HepG2 (cell line): Measurements from ENCODE around the gene TEF. TPM values are rescaled to one million over a fixed set of nuclear protein-coding genes. Genes with fewer than 3 reads are reported as not detected.

ENCODE experiments used
- ATAC-seq: fragments of 200-7000 bp; cut with Tn5 transposase; 3 replicates; pipeline ENCODE4 v1.9.1; 2020; ENCODE audit warnings: mild to moderate bottlenecking, moderate library complexity
- BruUV-seq: library from RNA; stranded (reverse); fragments of 400-500 nt; replicated peaks from 2 replicates; lab custom pipeline; 2021; lab: Mats Ljungman, UMichigan
- CTCF ChIA-PET: fragments of 300-600 bp; formaldehyde crosslinking; extraction: SDS; loops from one replicate; lab custom pipeline; 2021; ENCODE audit warnings: low total read pairs, inconsistent platforms, low intra/inter-chr PET ratio; lab: Yijun Ruan, JAX
- POLR2A ChIA-PET: fragments of 350-600 bp; sonication (Branson Sonifier 250); formaldehyde crosslinking; loops from one replicate; lab custom pipeline; 2020; ENCODE audit warnings: antibody characterized with exemption, inconsistent platforms; lab: Yijun Ruan, JAX
- DNase-seq: peaks from one replicate; pipeline ENCODE4 v3.0.0-alpha.2; 2015; ENCODE audit warnings: low spot score
- FAIRE-seq: peaks from 3 replicates; lab custom pipeline; 2011; peaks lifted over from hg19 to GRCh38; lab: Jason Lieb, UNC
- H2AFZ ChIP-seq: one replicate; pipeline ENCODE4 v1.6.1; 2011; ENCODE audit warnings: low read length, inconsistent platforms
- H3K27ac ChIP-seq: fragments of 300-600 bp; 3 replicates; pipeline ENCODE4 v1.8.0; 2011; ENCODE audit warnings: mixed run types, mild to moderate bottlenecking, mixed read lengths, low read length, inconsistent platforms; ENCODE audit not compliant: insufficient read depth; ENCODE audit errors: extremely low read length
- H3K27me3 ChIP-seq, 2 experiments: fragments of 200-600 bp in 1 of 2; 2 replicates in 1 of 2; 3 replicates in 1 of 2; pipeline versions ENCODE4 v1.6.0 to v1.8.0; 2011; ENCODE audit warnings: low read length in 2 of 2, mild to moderate bottlenecking in 2 of 2, moderate library complexity in 2 of 2, inconsistent platforms in 1 of 2; ENCODE audit not compliant: insufficient read depth in 2 of 2, control insufficient read depth in 1 of 2
- H3K36me3 ChIP-seq, 2 experiments: fragments of 200-600 bp in 1 of 2; replicated peaks in 1 of 2; 2 replicates in 1 of 2; 3 replicates in 1 of 2; pipeline versions ENCODE4 v1.5.1 to v1.8.0; 2011; ENCODE audit warnings: low read length in 2 of 2, inconsistent platforms in 1 of 2; ENCODE audit not compliant: insufficient read depth in 2 of 2, control insufficient read depth in 1 of 2
- H3K4me1 ChIP-seq: 2 replicates; pipeline ENCODE4 v1.5.1; 2012; ENCODE audit warnings: low read length, inconsistent platforms; ENCODE audit not compliant: insufficient read depth
- H3K4me2 ChIP-seq: 2 replicates; pipeline ENCODE4 v1.6.0; 2011; ENCODE audit warnings: low read depth, low read length, inconsistent platforms
- H3K4me3 ChIP-seq, 3 experiments: fragments of 200-600 bp in 1 of 3; sonication (generic), shearing (Covaris generic) in 1 of 3; replicated peaks in 1 of 3; 2 replicates each; pipeline ENCODE4 v1.5.1; 2011 to 2016; ENCODE audit warnings: low read length in 3 of 3, inconsistent platforms in 2 of 3, low read depth in 2 of 3, mild to moderate bottlenecking in 2 of 3, control low read depth in 1 of 3, mixed read lengths in 1 of 3; ENCODE audit not compliant: insufficient read depth in 1 of 3
- H3K79me2 ChIP-seq: one replicate; pipeline ENCODE4 v1.6.1; 2011; ENCODE audit warnings: low read length, inconsistent platforms; ENCODE audit not compliant: insufficient read depth
- H3K9ac ChIP-seq: 2 replicates; pipeline ENCODE4 v1.6.0; 2011; ENCODE audit warnings: mild to moderate bottlenecking, low read depth, low read length, inconsistent platforms; ENCODE audit not compliant: insufficient read depth
- H3K9me3 ChIP-seq: 2 replicates; pipeline ENCODE4 v1.5.1; 2012; ENCODE audit warnings: mild to moderate bottlenecking, low read length
- H4K20me1 ChIP-seq: 2 replicates; pipeline ENCODE4 v1.6.0; 2011; ENCODE audit warnings: inconsistent platforms, mild to moderate bottlenecking, low read length, moderate library complexity; ENCODE audit not compliant: insufficient read depth
- ATAD3A ChIP-seq: sonication (generic); formaldehyde crosslinking; IDR thresholded peaks from 2 replicates; pipeline ENCODE4 v1.4.0; 2020; ENCODE audit warnings: missing genetic modification reagents
- DMAP1 ChIP-seq: IDR thresholded peaks from 2 replicates; pipeline ENCODE4 v1.6.1; 2016
- GATAD2A ChIP-seq: IDR thresholded peaks from 2 replicates; pipeline ENCODE4 v1.6.1; 2016
- NR1H2 ChIP-seq: sonication (generic); formaldehyde crosslinking; IDR thresholded peaks from 2 replicates; pipeline ENCODE4 v1.8.1; 2022; ENCODE audit warnings: low read depth, missing genetic modification reagents, borderline replicate concordance
- PHB2 ChIP-seq: fragments of 450-650 bp; IDR thresholded peaks from 2 replicates; pipeline ENCODE4 v1.6.1; 2018; ENCODE audit not compliant: partially characterized antibody
- SIX4 ChIP-seq: sonication (generic); formaldehyde crosslinking; IDR thresholded peaks from 2 replicates; pipeline ENCODE4 v1.4.0; 2020; ENCODE audit warnings: missing genetic modification reagents
- SP1 ChIP-seq, 2 experiments: fragments of 450-650 bp in 1 of 2; sonication (generic) in 1 of 2; formaldehyde crosslinking in 1 of 2; IDR thresholded peaks; 2 replicates each; pipeline versions ENCODE4 v1.4.0 to v1.6.1; 2016 to 2020; ENCODE audit warnings: missing genetic modification reagents in 1 of 2
- ZBTB1 ChIP-seq: sonication (generic); formaldehyde crosslinking; IDR thresholded peaks from 2 replicates; pipeline ENCODE4 v1.4.0; 2020; ENCODE audit warnings: missing genetic modification reagents, borderline replicate concordance
- ZBTB38 ChIP-seq: sonication (generic); formaldehyde crosslinking; IDR thresholded peaks from 2 replicates; pipeline ENCODE4 v1.5.1; 2020; ENCODE audit warnings: mild to moderate bottlenecking, missing genetic modification reagents
- ZBTB7B ChIP-seq: sonication (generic); formaldehyde crosslinking; IDR thresholded peaks from 2 replicates; pipeline ENCODE4 v1.4.0; 2020; ENCODE audit warnings: missing genetic modification reagents
- ZFP62 ChIP-seq: sonication (generic); formaldehyde crosslinking; IDR thresholded peaks from 2 replicates; pipeline ENCODE4 v1.4.0; 2020; ENCODE audit warnings: missing genetic modification reagents
- ZNF567 ChIP-seq: sonication (generic); formaldehyde crosslinking; IDR thresholded peaks from 2 replicates; pipeline ENCODE4 v1.8.1; 2023; ENCODE audit warnings: mild to moderate bottlenecking, missing genetic modification reagents, borderline replicate concordance
- ZNF569 ChIP-seq: sonication (generic); formaldehyde crosslinking; IDR thresholded peaks from 2 replicates; pipeline ENCODE4 v1.5.0; 2020; ENCODE audit warnings: mild to moderate bottlenecking, missing genetic modification reagents, moderate library complexity, borderline replicate concordance
- ZNF572 ChIP-seq: sonication (generic); formaldehyde crosslinking; IDR thresholded peaks from 2 replicates; pipeline ENCODE4 v1.5.1; 2020; ENCODE audit warnings: mild to moderate bottlenecking, missing genetic modification reagents
- ZNF629 ChIP-seq: sonication (generic); formaldehyde crosslinking; conservative IDR thresholded peaks from 2 replicates; pipeline ENCODE4 v1.5.0; 2020; ENCODE audit warnings: missing genetic modification reagents
- ZNF674 ChIP-seq: sonication (generic); formaldehyde crosslinking; IDR thresholded peaks from 2 replicates; pipeline ENCODE4 v1.5.0; 2020; ENCODE audit warnings: low read depth, mild to moderate bottlenecking, missing genetic modification reagents
- ZNF766 ChIP-seq: sonication (generic); formaldehyde crosslinking; IDR thresholded peaks from 2 replicates; pipeline ENCODE4 v1.5.0; 2020; ENCODE audit warnings: missing genetic modification reagents, borderline replicate concordance
- ZSCAN5A ChIP-seq: sonication (generic); formaldehyde crosslinking; IDR thresholded peaks from 2 replicates; pipeline ENCODE4 v1.8.0; 2022; ENCODE audit warnings: mild to moderate bottlenecking, missing genetic modification reagents, borderline replicate concordance
- whole genome bisulfite sequencing: methylation state at CpG from one replicate; pipeline ENCODE4 v1.1.6; 2017; ENCODE audit warnings: low lambda C conversion rate; 5-methylcytosine and 5-hydroxymethylcytosine counted together
- in situ Hi-C: cut with HindIII; loops from 2 replicates; pipeline ENCODE4 v1.10.0; 2017; ENCODE audit warnings: low pct_unique_long_range_greater_than_20kb; ENCODE audit not compliant: extremely low pct_ligation_motif_present
- intact Hi-C: fragments of 100-400 bp; cut with micrococcal nuclease; formaldehyde crosslinking; loops from one replicate; pipeline ENCODE4 v1.10.0; 2022; ENCODE audit not compliant: unreplicated experiment
- polyA plus RNA-seq, 8 experiments: library from polyadenylated mRNA; depleted of rRNA in 3 of 8; stranded (reverse) in 7 of 8; unstranded in 1 of 8; fragments of >200 nt; fragmentation: Illumina TruSeq in 4 of 8; extraction: Trizol in 4 of 8; gene quantifications; 2 replicates each; pipeline versions ENCODE4 v1.2.1 to v1.2.3, GENCODE V29; 2011 to 2016; ENCODE audit warnings: low read depth in 4 of 8, missing spikeins in 1 of 8, mixed read lengths in 1 of 8; ENCODE audit not compliant: insufficient read depth in 1 of 8
- total RNA-seq, 5 experiments: library from RNA; depleted of rRNA; stranded (reverse); fragments of >200 nt; fragmentation: Illumina TruSeq; extraction: Trizol; gene quantifications; 2 replicates each; pipeline ENCODE4 v1.2.3, GENCODE V29; 2016; ENCODE audit warnings: low read depth in 1 of 5
- TF ChIP-seq, protein P1 (sequence below): sonication (generic); formaldehyde crosslinking; IDR thresholded peaks from 2 replicates; pipeline ENCODE4 v1.5.0; 2020; ENCODE audit warnings: missing genetic modification reagents

Gene TEF
- total and polyA plus RNA-seq, 2 of the 13 experiments (the other 11 are each of a cell fraction or from before 2014, with no cell fraction given), result 7.6 to 11.2 TPM

- Histone ChIP-seq H3K4me3 (peak overlapping the region in 1 of 3 experiments; percentile 95; a peak in 2 of 6 replicates), H3K79me2 (peaks cover 14% of the 10 kb centered on the region), H4K20me1 (no peaks in the 10 kb centered on the region), H3K9ac (peak overlapping the region; percentile 44), H3K36me3 (no peaks in the 10 kb centered on the region), H3K4me1 (peaks cover 61% of the 10 kb centered on the region), H3K27me3 (no peaks in the 10 kb centered on the region; a peak in 1 of 5 replicates), H3K27ac (peak overlapping the region; percentile 99)
- FAIRE-seq, result no peak
- 92% methylated on average over 3 of the region's 4 CpGs for WGBS
- intact Hi-C loops, result no loop called here
- TF ChIP-seq ZNF569 (CRISPR knock-in tag), result no peak
- no peak for TF ChIP-seq ZNF674 (CRISPR knock-in tag)
- no peak for TF ChIP-seq ZFP62
- TF ChIP-seq GATAD2A (CRISPR knock-in tag), result no peak
- TF ChIP-seq SIX4 (CRISPR knock-in tag), result no peak
- no peak for TF ChIP-seq ZSCAN5A (CRISPR knock-in tag)
- TF ChIP-seq ATAD3A (CRISPR knock-in tag), result no peak
- no peak for TF ChIP-seq PHB2
- no peak for TF ChIP-seq DMAP1
- TF ChIP-seq ZBTB1 (CRISPR knock-in tag), result no peak
- no peak for TF ChIP-seq ZNF572 (CRISPR knock-in tag)
- TF ChIP-seq ZNF567 (CRISPR knock-in tag), result no peak
- TF ChIP-seq ZBTB38, result no peak
- TF ChIP-seq ZBTB7B (CRISPR knock-in tag), result no peak
- TF ChIP-seq ZNF766 (CRISPR knock-in tag), result no peak
- TF ChIP-seq SP1 (IDR thresholded peaks at IDR 0.05), result no peak
- no peak for TF ChIP-seq SP1 (CRISPR knock-in tag; IDR thresholded peaks at IDR 0.05)
- no peak for TF ChIP-seq NR1H2 (CRISPR knock-in tag)
- TF ChIP-seq ZNF629 (CRISPR knock-in tag), result no peak
- TF ChIP-seq, protein P1, sequence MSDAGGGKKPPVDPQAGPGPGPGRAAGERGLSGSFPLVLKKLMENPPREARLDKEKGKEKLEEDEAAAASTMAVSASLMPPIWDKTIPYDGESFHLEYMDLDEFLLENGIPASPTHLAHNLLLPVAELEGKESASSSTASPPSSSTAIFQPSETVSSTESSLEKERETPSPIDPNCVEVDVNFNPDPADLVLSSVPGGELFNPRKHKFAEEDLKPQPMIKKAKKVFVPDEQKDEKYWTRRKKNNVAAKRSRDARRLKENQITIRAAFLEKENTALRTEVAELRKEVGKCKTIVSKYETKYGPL (CRISPR knock-in tag), result no peak
- TF ChIP-seq, all 625 proteins: peak for 0
- in situ Hi-C loops, result no loop called here
- ATAC-seq (no peak), DNase-seq (no peak)
- H3K4me2 ChIP-seq, result peak overlapping the region; percentile 99
- BruUV-seq, result no TSS peak
- CTCF ChIA-PET, result no interaction called here
- H3K9me3 ChIP-seq, result no peaks in the 10 kb centered on the region
- H2AFZ ChIP-seq, result no peak overlapping the region
- POLR2A ChIA-PET, result interaction anchor here (1.0 to 1.9 kb wide), 2 partner anchors 34 to 174 kb away, joined by 3 to 6 read pairs; partner anchors contain the start of genes PMM1 and TEF
Measured at GRCh38 chr22:41415554-41415953, 33.8 kb downstream of the TEF start.
